Liver (tissue), 9 donors: ENCODE measurements around the gene CLCA1. TPM values are rescaled to one million over a fixed set of nuclear protein-coding genes. Genes with fewer than 3 reads are reported as not detected.

Experiments used
- DNase-seq: peaks from one replicate; pipeline ENCODE4 v3.0.0-alpha.2; 2017; ENCODE audit warnings: low spot score
- H3K27ac ChIP-seq, 2 donors: one replicate each; pipeline ENCODE4 v1.7.0; 2013; ENCODE audit warnings: inconsistent platforms in 2 of 2, low read length in 2 of 2, control low read depth in 1 of 2, low read depth in 1 of 2, mild to moderate bottlenecking in 1 of 2
- H3K27me3 ChIP-seq, 4 donors: one replicate each; pipeline versions ENCODE4 v1.6.1 to v1.7.0; 2013; ENCODE audit warnings: low read length in 3 of 4, inconsistent platforms in 1 of 4, mild to moderate bottlenecking in 1 of 4, moderate library complexity in 1 of 4; ENCODE audit not compliant: control insufficient read depth in 4 of 4, insufficient read depth in 4 of 4
- H3K36me3 ChIP-seq, 4 donors: one replicate each; pipeline versions ENCODE4 v1.6.1 to v1.7.0; 2013; ENCODE audit warnings: low read length in 3 of 4, mild to moderate bottlenecking in 3 of 4, low read depth in 1 of 4, moderate library complexity in 1 of 4; ENCODE audit not compliant: control insufficient read depth in 4 of 4, insufficient read depth in 3 of 4
- H3K4me1 ChIP-seq, 4 donors: one replicate each; pipeline versions ENCODE4 v1.6.1 to v1.7.0; 2013; ENCODE audit warnings: low read length in 3 of 4, mild to moderate bottlenecking in 3 of 4, moderate library complexity in 1 of 4; ENCODE audit not compliant: control insufficient read depth in 4 of 4, insufficient read depth in 4 of 4
- H3K4me3 ChIP-seq, 3 donors: one replicate each; pipeline versions ENCODE4 v1.6.1 to v1.7.0; 2013; ENCODE audit warnings: low read length in 3 of 3, control low read depth in 1 of 3, low read depth in 1 of 3, mild to moderate bottlenecking in 1 of 3
- H3K9ac ChIP-seq, 2 donors: one replicate each; pipeline ENCODE4 v1.7.0; 2013; ENCODE audit warnings: low read length in 2 of 2, mild to moderate bottlenecking in 2 of 2, moderate library complexity in 2 of 2, control low read depth in 1 of 2, low read depth in 1 of 2
- H3K9me3 ChIP-seq, 4 donors: one replicate each; pipeline versions ENCODE4 v1.6.1 to v1.7.0; 2013; ENCODE audit warnings: low read length in 3 of 4; ENCODE audit not compliant: control insufficient read depth in 4 of 4
- ATF3 ChIP-seq: IDR thresholded peaks from 2 replicates; pipeline ENCODE4 v1.6.1; 2016; ENCODE audit warnings: antibody characterized with exemption
- CTCF ChIP-seq: fragments of 150-350 bp; IDR thresholded peaks from 2 replicates; pipeline ENCODE4 v1.5.1; 2017; ENCODE audit warnings: improper control_type of control experiment, low read depth, low read length; ENCODE audit not compliant: missing input control
- EGR1 ChIP-seq, 2 donors: IDR thresholded peaks; 2 replicates each; pipeline ENCODE4 v1.6.1; 2016 to 2018; ENCODE audit warnings: antibody characterized with exemption in 2 of 2, low read depth in 2 of 2
- FOXA1 ChIP-seq: IDR thresholded peaks from 2 replicates; pipeline ENCODE4 v1.6.1; 2016; ENCODE audit warnings: antibody characterized with exemption
- FOXA2 ChIP-seq: IDR thresholded peaks from 2 replicates; pipeline ENCODE4 v1.6.1; 2016; ENCODE audit warnings: antibody characterized with exemption
- GABPA ChIP-seq, 2 donors: IDR thresholded peaks in 1 of 2; conservative IDR thresholded peaks in 1 of 2; 2 replicates each; pipeline ENCODE4 v1.6.1; 2016; ENCODE audit warnings: antibody characterized with exemption in 2 of 2, mild to moderate bottlenecking in 1 of 2, moderate library complexity in 1 of 2
- HNF4A ChIP-seq, 2 donors: conservative IDR thresholded peaks; 2 replicates each; pipeline ENCODE4 v1.6.1; 2016; ENCODE audit warnings: antibody characterized with exemption in 2 of 2, mild to moderate bottlenecking in 2 of 2
- HNF4G ChIP-seq: IDR thresholded peaks from 2 replicates; pipeline ENCODE4 v1.6.1; 2016; ENCODE audit warnings: antibody characterized with exemption
- JUND ChIP-seq, 2 donors: IDR thresholded peaks; 2 replicates each; pipeline ENCODE4 v1.6.1; 2016; ENCODE audit warnings: antibody characterized with exemption in 2 of 2
- NR2F2 ChIP-seq: IDR thresholded peaks from 2 replicates; pipeline ENCODE4 v1.6.1; 2016; ENCODE audit warnings: antibody characterized with exemption
- REST ChIP-seq: IDR thresholded peaks from 2 replicates; pipeline ENCODE4 v1.6.1; 2016; ENCODE audit warnings: antibody characterized with exemption, mild to moderate bottlenecking
- RXRA ChIP-seq, 2 donors: IDR thresholded peaks; 2 replicates each; pipeline ENCODE4 v1.6.1; 2017 to 2018; ENCODE audit warnings: antibody characterized with exemption in 2 of 2, mild to moderate bottlenecking in 1 of 2
- SP1 ChIP-seq: IDR thresholded peaks from 2 replicates; pipeline ENCODE4 v1.6.1; 2018; ENCODE audit warnings: antibody characterized with exemption, mild to moderate bottlenecking
- TAF1 ChIP-seq: conservative IDR thresholded peaks from 2 replicates; pipeline ENCODE4 v1.6.1; 2016; ENCODE audit warnings: antibody characterized with exemption, mild to moderate bottlenecking
- YY1 ChIP-seq: IDR thresholded peaks from 2 replicates; pipeline ENCODE4 v1.6.1; 2016; ENCODE audit warnings: antibody characterized with exemption, mild to moderate bottlenecking
- ZBTB33 ChIP-seq: IDR thresholded peaks from 2 replicates; pipeline ENCODE4 v1.6.1; 2016; ENCODE audit warnings: antibody characterized with exemption
- WGBS: extraction: QIAGEN DNeasy Blood & Tissue Kit; methylation state at CpG from one replicate; pipeline ENCODE4 v1.1.7; 2013; 5-methylcytosine and 5-hydroxymethylcytosine counted together
- polyA plus RNA-seq, 2 donors: library from polyadenylated mRNA; stranded (reverse) in 1 of 2; unstranded in 1 of 2; fragments of 200-250 nt in 1 of 2; fragments of >200 nt in 1 of 2; fragmentation: Nextera tagmentation in 1 of 2; extraction: Ambion mirVana in 1 of 2; gene quantifications; one replicate each; pipeline versions ENCODE4 v1.2.1 to v1.2.3, GENCODE V29; 2013 to 2015
- total RNA-seq, 2 donors: library from RNA; depleted of rRNA; stranded (reverse); fragments of >200 nt; gene quantifications; one replicate each; pipeline ENCODE4 v1.2.3, GENCODE V29; 2014
- donor health status: healthy.
- donor health status: healthy.
- donor health status: healthy.
- donor health status: healthy.
- donor health status: healthy.

Gene CLCA1
- total and polyA plus RNA-seq, 4 donors: not detected

- H3K36me3 ChIP-seq: no peaks in the 10 kb centered on the region
- no peaks in the 10 kb centered on the region for H3K4me1 ChIP-seq
- H3K9ac ChIP-seq: no peak overlapping the region
- TF ChIP-seq EGR1 (IDR thresholded peaks at IDR 0.05; ENCODE audit: low read depth in 2 of 2) (no peak), CTCF (no peak), REST (no peak), RXRA (IDR thresholded peaks at IDR 0.05) (no peak)
- H3K4me3 ChIP-seq: no peak overlapping the region
- no peaks in the 10 kb centered on the region for H3K9me3 ChIP-seq
- no peaks in the 10 kb centered on the region for H3K27me3 ChIP-seq
- DNase-seq: no peak
- 84% methylated on average over 4 of the region's 4 CpGs for WGBS
- no peak overlapping the region for H3K27ac ChIP-seq
Measured at GRCh38 chr1:86487131-86487810, 18.5 kb downstream of the CLCA1 start.

GRCh38 chr1:86487811-86488141 is 19.0 kb downstream of the CLCA1 start:
- H3K4me1 ChIP-seq: no peaks in the 10 kb centered on the region
- no peaks in the 10 kb centered on the region for H3K36me3 ChIP-seq
- no peak overlapping the region for H3K4me3 ChIP-seq
- WGBS: 93% methylated on average over 4 of the region's 4 CpGs
- H3K27ac ChIP-seq: no peak overlapping the region
- no peak for DNase-seq
- TF ChIP-seq RXRA (IDR thresholded peaks at IDR 0.05) (no peak), EGR1 (IDR thresholded peaks at IDR 0.05; ENCODE audit: low read depth in 2 of 2) (no peak), YY1 (no peak), TAF1 (no peak)
- no peaks in the 10 kb centered on the region for H3K9me3 ChIP-seq
- H3K9ac ChIP-seq: no peak overlapping the region
- no peaks in the 10 kb centered on the region for H3K27me3 ChIP-seq

- DNase-seq: no peak
- Histone ChIP-seq H3K4me1 (no peaks in the 10 kb centered on the region), H3K27me3 (no peaks in the 10 kb centered on the region), H3K27ac (no peak overlapping the region), H3K36me3 (no peaks in the 10 kb centered on the region), H3K9me3 (no peaks in the 10 kb centered on the region), H3K9ac (no peak overlapping the region), H3K4me3 (no peak overlapping the region)
- WGBS: 65% methylated on average over 2 of the region's 2 CpGs
- TF ChIP-seq ATF3 (no peak), HNF4A (conservative IDR thresholded peaks at IDR 0.05) (no peak), TAF1 (no peak), HNF4G (no peak), NR2F2 (no peak), FOXA2 (no peak), FOXA1 (no peak), YY1 (no peak), JUND (IDR thresholded peaks at IDR 0.05) (no peak), SP1 (no peak), ZBTB33 (no peak), GABPA (IDR thresholded peaks at IDR 0.05 in 1 of 2, conservative IDR thresholded peaks at IDR 0.05 in 1 of 2) (no peak), EGR1 (IDR thresholded peaks at IDR 0.05; ENCODE audit: low read depth in 2 of 2) (no peak)
Measured at GRCh38 chr1:86489242-86489878, 20.6 kb downstream of the CLCA1 start.
